ENCODE results near the gene DGCR6L.

DGCR6L gene

GRCh38 chr22:20272700-20273099, 47.2 kb downstream of the DGCR6L start:
- no peak for TF ChIP-seq TSHZ2 (CRISPR knock-in tag; IDR thresholded peaks at IDR 0.05)
- no peak for TF ChIP-seq SNAI2 (CRISPR knock-in tag; IDR thresholded peaks at IDR 0.05)
- no peak for TF ChIP-seq ZNF565 (CRISPR knock-in tag; conservative IDR thresholded peaks at IDR 0.05; ENCODE audit: low read depth)
- TF ChIP-seq ZNF70 (CRISPR knock-in tag; IDR thresholded peaks at IDR 0.05) = no peak
- TF ChIP-seq ZFP3 (CRISPR knock-in tag; IDR thresholded peaks at IDR 0.05) = no peak
- TF ChIP-seq POU6F1 (CRISPR knock-in tag; IDR thresholded peaks at IDR 0.05; ENCODE audit: borderline replicate concordance, low read depth) = no peak
- TF ChIP-seq RARB (CRISPR knock-in tag; IDR thresholded peaks at IDR 0.05) = no peak
- no peak for TF ChIP-seq PPARA (CRISPR knock-in tag; IDR thresholded peaks at IDR 0.05; ENCODE audit: borderline replicate concordance)
- no peak for TF ChIP-seq BACH2 (CRISPR knock-in tag; IDR thresholded peaks at IDR 0.05; ENCODE audit: borderline replicate concordance)
- no peak for TF ChIP-seq CSRNP3 (CRISPR knock-in tag; IDR thresholded peaks at IDR 0.05)
- no peak for TF ChIP-seq GLIS3 (CRISPR knock-in tag; IDR thresholded peaks at IDR 0.05)
- TF ChIP-seq ESRRG (CRISPR knock-in tag; IDR thresholded peaks at IDR 0.05) = no peak
- TF ChIP-seq TCF4 (CRISPR knock-in tag; IDR thresholded peaks at IDR 0.05; ENCODE audit: borderline replicate concordance) = no peak
- TF ChIP-seq ARNTL (CRISPR knock-in tag; IDR thresholded peaks at IDR 0.05; ENCODE audit: borderline replicate concordance, low read depth) = no peak
- no peak for ATAC-seq

- no peak for ATAC-seq
- TF ChIP-seq ZFP30 (CRISPR knock-in tag; IDR thresholded peaks at IDR 0.05) (no peak), CSDC2 (CRISPR knock-in tag; IDR thresholded peaks at IDR 0.05) (no peak), ESRRG (CRISPR knock-in tag; IDR thresholded peaks at IDR 0.05) (no peak), PPARA (CRISPR knock-in tag; IDR thresholded peaks at IDR 0.05; ENCODE audit: borderline replicate concordance) (no peak), BACH2 (CRISPR knock-in tag; IDR thresholded peaks at IDR 0.05; ENCODE audit: borderline replicate concordance) (no peak), CSRNP3 (CRISPR knock-in tag; IDR thresholded peaks at IDR 0.05) (no peak), TSHZ2 (CRISPR knock-in tag; IDR thresholded peaks at IDR 0.05) (no peak), ZNF8 (CRISPR knock-in tag; IDR thresholded peaks at IDR 0.05) (no peak), ZNF70 (CRISPR knock-in tag; IDR thresholded peaks at IDR 0.05) (no peak), ARNTL (CRISPR knock-in tag; IDR thresholded peaks at IDR 0.05; ENCODE audit: borderline replicate concordance, low read depth) (no peak), GLIS3 (CRISPR knock-in tag; IDR thresholded peaks at IDR 0.05) (no peak), SNAI2 (CRISPR knock-in tag; IDR thresholded peaks at IDR 0.05) (no peak), CREB5 (CRISPR knock-in tag; IDR thresholded peaks at IDR 0.05; ENCODE audit: low read depth) (no peak), RARB (CRISPR knock-in tag; IDR thresholded peaks at IDR 0.05) (no peak), TOX (CRISPR knock-in tag; IDR thresholded peaks at IDR 0.05; ENCODE audit: borderline replicate concordance) (no peak), PATZ1 (CRISPR knock-in tag; IDR thresholded peaks at IDR 0.05; ENCODE audit: borderline replicate concordance) (no peak), POU6F1 (CRISPR knock-in tag; IDR thresholded peaks at IDR 0.05; ENCODE audit: borderline replicate concordance, low read depth) (no peak), ZC3H10 (CRISPR knock-in tag; IDR thresholded peaks at IDR 0.05) (no peak)
Observed at GRCh38 chr22:20272174-20272573, 47.7 kb downstream of the DGCR6L start.

All from SK-N-SH treated with all-trans-retinoic acid at 6 μM for 48 hours (cell line).